GM18505 (cell line): Measurements from ENCODE around the gene RER1.

Source experiments
- ATAC-seq: cut with Tn5 transposase; IDR thresholded peaks from one replicate; pipeline ENCODE4 v1.9.1; 2021; ENCODE audit not compliant: unreplicated experiment
- POLR2A ChIP-seq: IDR thresholded peaks from 4 replicates; pipeline ENCODE4 v1.6.1; 2011; ENCODE audit warnings: borderline replicate concordance; ENCODE audit not compliant: insufficient read depth, insufficient read length; ENCODE audit errors: extremely low read depth

The RER1 gene

DNA sequence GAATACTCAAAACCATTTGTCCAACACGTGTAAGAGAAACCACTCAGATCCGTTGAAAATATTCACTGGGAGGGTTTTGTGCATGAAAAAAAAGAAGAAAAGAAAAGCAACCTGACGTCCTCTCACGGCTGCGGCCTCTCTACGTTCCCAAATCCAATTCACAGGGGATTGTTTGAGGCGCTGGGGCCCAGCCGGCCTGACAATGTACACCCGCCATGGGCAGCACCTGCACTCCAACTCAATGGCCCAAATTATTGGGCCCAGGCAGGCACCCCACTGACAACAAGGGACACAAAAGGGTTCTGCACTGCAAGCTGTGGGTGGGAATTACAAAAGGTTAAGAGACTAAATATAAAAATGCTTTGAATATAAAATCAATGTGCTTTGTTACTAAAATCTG lies 41.8 kb upstream of the RER1 start:
- TF ChIP-seq POLR2A: no peak
- ATAC-seq: no peak

DNA sequence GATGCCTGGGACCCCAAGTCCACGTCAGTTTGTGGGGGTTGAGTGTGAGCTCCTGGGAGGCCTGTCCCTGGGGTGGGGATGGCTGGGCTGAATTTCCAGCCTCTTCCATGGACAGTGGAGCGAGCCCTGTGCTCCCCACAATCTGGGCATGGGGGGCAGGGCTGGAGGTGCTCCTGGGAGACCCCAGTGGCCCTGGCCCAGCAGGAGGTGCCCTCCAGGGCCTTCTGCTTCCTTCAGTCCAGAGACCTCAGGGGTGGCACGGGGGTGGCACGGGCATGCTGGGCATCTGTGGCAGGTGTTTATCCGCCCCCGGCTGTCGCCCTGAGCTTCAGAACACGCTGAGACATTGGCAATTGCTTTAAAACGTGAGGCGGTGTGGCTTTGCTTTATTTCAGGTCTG lies 41.1 kb upstream of the RER1 start:
- TF ChIP-seq POLR2A: no peak

DNA sequence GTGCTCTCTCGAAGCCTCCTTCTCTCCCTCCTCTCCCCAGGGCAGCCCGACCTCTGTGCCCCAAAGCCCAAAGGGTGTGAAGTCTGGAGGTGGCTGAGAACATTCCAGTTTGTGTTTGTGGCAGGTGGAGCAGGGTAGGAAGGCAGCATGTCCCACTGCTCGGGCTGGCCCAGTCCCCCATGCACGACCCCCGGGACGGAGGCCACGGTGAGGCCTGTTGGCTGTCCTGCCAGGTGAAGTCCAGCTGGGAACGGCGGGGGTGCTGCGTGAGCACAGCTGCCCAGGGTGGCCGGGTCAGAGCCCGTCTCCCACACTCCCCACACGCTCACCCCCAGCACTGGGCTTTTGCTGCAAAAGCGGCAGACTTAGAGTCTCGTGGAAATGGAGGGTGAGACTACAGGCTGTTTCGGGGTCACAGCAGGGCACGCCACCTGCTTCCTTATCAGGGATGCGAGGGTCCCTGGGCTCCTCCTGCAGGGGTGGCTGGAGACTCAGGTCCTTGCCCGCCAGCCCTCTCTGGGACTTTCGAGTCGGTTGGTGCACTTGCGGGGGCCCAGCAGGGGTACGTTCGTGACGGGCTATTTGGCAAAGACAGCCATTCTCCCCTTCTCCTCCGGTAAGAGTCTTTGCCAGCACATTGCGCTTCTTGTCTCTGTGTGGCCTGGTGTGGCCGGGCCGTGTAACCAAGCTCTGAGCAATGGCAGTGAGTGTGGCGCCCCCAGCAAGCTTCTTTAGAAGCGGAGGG lies 40.6 kb upstream of the RER1 start:
- no peak for ATAC-seq
- no peak for TF ChIP-seq POLR2A

More for the DNA sequence above, 41.1 kb upstream of the RER1 start:
- no peak for ATAC-seq

DNA sequence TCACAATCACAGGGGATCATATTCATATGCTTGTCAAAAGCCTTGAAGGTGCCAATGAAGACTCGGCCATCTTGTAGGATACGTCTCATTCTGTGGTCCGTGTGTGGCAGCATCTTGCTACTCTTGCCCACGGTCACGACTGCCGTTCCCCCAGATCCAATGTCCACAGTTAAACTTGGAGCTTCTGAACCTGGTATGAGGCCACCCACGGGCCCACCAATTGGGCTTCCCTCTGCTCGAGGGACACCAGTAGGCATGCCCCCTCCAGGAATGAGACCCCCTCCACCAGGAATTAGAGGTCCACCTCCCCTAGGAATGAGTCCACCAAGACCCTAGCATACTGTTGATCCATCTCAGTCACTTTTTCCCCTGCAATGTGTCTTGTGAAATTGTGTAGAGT lies 39.9 kb upstream of the RER1 start:
- no peak for ATAC-seq
- no peak for TF ChIP-seq POLR2A

DNA sequence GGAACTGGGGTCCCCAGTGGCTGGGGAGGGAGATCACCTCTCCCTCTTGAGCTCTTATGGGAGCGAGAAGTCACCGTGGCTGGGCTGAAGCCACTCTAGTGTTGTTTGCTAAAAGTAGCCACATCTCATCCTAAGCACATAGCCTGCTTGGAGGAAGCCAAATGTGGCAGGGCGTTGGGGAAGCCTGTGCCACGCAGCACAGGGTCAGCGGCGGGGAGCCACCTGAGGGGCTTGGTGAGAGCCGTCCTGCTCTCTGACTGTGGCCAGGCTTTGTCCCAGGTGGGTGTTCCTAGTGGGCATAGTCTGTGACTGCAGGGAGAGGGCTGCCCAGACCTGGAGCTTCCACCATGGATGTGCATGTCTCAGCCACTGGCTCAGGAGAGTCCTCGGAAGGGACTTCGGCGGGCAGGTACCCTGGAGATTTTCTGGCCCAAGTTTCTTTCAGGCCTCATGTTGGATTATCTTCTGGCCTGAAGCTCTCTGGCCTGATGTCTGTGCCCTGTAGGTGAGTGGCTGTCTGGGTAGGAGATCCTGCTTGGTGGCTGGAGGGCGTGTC lies 39.2 kb upstream of the RER1 start:
- ATAC-seq: no peak

DNA sequence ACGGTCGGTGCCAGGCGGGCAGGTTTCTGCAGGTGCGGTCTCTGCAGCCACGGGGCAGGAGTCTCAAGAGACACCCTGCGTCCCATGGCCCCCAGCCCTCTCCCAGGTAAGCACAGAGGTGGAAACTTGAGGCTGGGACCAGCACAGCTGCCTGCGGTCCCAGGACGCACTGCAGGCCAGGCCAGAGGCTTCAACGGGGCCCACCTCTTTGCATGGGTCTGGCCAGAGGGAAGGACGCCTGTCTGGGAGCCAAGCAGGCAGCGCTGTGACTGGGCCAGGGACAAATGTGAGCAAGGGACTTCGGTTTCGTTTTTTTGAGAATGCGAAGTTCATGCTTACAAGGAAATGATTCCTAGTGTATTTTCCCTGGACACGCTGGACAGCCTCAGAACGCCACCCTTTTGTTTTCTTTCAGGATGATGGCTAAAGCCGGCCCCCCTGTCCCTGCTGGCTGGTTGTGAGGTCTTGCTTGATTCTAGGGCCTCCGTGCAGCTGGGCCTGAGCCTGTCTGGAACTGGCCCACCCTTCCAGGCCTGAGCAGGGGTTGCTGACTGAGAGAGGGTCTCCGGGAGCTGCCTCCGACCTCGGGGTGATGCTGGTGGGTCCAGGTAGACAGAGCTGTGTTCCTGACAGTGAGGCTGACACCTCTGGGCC lies 38.6 kb upstream of the RER1 start:
- ATAC-seq: no peak
- TF ChIP-seq POLR2A: no peak

More for the DNA sequence above, 39.2 kb upstream of the RER1 start:
- no peak for TF ChIP-seq POLR2A

DNA sequence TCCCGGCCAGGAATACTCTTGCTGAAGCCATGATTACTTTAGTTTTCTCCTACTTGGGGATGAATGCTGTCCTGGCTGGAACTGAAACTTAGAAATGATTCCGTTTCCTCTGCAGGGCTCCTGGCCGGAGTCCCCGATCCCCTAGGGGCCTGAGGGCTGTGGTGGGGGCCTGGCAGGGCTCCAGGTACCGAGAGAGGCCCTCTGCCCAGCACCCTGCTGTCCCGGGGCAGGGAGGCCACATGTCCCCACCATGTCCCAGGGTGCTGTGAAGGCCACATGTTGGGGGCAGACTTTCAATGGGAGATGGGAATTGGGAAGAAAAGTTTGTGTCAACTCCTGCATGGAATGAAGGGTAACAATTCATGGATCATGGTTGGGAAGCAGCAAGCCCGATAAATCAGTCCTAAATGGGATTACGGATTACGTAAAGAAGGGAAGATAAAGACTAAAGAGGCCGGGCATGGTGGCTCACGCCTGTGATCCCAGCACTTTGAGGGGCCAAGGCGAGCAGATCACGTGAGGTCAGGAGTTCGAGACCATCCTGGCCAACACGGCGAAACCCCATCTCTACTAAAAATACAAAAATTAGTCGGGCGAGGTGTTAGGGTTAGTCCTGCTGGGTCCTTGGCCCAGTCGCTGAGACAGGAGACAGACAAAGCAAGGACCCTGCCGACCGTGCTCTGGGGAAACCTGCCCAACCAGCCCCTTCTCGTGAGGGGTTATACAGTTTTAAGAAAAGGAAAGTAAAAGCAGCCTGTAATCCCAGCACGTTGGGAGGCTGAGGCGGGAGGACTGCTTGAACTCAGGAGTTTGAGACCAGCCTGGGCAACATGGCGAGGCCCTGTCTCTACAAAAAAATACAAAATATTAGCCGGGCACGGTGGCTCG lies 37.8 kb upstream of the RER1 start:
- no peak for ATAC-seq
- TF ChIP-seq POLR2A: no peak

DNA sequence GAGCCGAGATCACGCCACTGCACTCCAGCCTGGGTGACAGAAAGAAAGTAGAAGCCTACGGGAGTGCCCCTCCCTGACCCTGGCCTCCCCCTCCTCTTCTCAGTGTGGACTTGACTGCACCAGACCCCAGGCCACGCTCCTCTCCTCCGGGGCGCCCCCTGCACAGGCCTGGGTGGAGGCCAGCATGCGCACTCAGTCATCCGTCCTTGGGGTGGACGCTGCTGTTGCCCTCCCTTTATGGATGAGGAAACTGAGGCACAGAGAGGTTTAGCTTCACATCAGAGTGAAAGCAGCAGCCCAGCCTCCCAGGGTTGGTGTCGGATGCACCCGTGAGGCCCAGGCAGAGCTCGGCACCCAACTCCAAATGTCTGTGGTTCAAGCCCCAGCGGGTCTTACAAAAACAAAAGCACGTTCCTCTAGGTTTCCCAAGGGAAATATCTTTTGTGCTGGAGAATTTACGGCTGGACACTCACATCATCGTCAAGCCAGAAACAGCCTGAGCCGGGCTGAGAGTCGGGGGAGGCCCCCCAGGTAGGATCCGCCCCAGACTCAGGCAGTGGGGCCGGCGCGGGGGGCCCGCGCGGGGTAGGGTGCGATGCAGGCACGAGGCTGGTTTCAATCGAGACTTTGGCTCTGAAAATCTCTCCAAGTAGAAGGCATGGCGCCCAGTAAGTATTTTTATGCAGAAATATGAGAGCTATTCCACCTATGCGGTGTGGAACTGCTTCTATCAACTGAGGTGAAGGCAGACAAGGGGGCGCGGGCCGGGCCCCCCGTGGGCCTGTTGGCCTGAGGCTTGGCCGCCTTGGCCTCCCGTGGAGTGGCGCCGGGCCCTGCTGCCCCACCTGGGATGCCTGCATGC lies 36.9 kb upstream of the RER1 start:
- TF ChIP-seq POLR2A: no peak
- ATAC-seq: no peak

DNA sequence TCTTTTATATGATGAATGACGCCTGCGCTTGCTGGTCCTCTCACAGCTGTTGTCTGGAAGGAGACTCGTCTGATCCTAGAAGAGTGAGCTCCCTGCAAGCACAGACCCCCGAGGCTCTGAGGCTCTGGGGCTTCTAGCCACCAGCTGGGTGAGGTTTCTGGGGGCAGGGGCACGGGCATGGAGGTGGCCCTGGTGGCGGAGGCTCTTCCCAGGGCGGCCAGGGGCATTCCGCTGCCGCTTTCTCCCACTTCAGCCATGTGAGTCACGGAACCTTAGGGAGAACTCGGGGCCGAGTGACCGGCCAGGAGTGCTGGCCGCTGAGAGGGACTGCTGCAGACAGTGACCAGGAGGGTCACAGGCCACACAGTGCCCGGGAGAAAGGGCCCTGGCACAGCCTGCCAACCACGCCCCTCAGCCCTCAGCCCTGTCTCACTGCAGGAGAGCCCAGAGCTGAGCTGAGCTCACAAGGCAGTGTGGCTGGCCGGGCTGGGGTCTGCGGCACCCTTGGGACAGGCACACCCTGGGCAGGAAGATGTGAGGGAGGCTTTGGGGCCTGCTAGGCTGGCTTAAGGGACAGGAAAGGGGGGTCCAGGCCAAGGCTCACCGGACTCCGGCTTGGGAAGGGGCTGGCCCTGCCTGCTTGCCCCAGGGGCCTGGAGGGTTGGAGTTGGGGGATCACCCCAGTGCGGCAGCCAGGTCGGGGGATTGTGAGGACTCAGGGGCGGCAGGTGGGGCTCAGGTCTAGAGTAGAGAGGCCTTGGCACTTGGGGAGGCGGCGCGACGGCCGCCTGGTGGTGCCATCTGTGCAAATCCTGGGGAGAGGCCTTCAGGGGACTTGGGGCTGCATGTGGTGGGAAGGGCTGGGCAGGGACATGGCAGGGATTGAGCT lies 36.0 kb upstream of the RER1 start:
- ATAC-seq: no peak
- TF ChIP-seq POLR2A: no peak

DNA sequence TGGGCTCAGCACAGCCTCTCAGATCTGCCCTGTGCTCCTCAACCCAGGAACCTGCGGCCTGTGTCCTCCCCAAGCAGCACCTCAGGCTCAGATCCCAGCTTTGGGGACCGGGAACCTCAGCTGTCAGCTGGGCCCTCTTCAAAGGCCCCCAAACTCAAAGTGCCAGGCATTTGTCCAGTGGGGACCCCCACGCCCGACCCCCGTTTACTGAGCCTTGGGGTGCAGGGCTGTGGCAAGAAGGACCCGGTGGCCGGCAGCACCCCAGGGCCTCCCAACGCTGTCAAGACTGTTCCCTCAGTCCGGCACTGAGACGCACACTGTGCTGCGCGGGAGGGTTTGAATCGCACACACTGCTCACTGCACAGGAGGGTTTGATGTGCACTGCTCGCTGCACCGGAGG lies 35.2 kb upstream of the RER1 start:
- ATAC-seq: no peak
- TF ChIP-seq POLR2A: no peak

DNA sequence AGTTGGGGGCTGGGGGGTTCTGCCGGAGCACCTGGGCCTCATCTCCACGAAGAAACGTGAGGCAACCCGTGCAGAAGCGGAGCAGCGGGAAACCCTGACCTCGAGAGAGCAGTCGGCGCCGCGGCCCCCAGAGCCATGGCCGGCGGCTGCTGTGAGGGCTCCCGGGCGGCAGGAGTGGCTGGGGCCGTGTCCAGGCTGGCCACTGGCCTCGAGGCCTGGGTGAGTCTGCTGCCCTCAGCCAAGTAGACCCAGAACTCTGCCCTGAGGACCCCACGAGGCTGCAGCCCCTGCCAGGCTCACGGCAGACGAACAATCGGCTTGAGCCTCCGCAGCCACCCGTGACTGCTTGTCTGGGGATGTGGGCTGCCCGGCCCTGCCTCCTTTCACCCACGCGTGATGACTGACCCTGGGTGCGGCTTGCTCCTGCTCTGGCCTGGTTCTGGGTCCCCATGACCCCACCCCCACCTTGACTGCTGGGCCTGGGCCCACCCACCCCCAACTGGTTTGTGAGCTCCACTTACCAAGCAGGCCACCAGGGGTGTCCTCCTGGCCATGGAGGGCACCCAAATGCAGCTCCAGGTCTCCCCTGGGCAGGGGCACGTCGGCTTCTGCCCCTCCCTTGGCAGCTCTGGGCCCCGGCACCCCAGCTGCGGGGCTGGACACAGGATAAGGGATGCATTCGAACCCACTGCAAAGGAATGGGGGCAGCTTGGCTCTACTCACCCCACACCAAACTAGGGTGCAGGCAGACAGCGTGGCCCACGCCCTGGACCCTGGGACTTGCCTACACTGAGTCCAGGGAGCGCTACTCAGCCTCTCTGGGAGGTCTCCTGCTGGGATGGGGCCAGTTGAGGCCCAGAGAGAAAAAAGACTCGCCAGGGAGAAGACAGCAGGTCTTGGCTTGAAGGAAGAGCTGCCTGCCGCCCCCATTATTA lies 34.5 kb upstream of the RER1 start:
- TF ChIP-seq POLR2A: no peak
- ATAC-seq: no peak
